HEK293T (cell line): Measurements from ENCODE around the gene ENPP6.

Experiments
- ARNT ChIP-seq: fragments of 450-650 bp; IDR thresholded peaks from 2 replicates; pipeline ENCODE4 v1.6.1; 2017; ENCODE audit warnings: mild to moderate bottlenecking
- ELF4 ChIP-seq: fragments of 450-650 bp; IDR thresholded peaks from 2 replicates; pipeline ENCODE4 v1.6.1; 2017; ENCODE audit warnings: antibody characterized with exemption
- FOXK2 ChIP-seq: fragments of 450-650 bp; IDR thresholded peaks from 2 replicates; pipeline ENCODE4 v1.6.1; 2016; ENCODE audit warnings: mild to moderate bottlenecking
- FOXM1 ChIP-seq: fragments of 450-650 bp; IDR thresholded peaks from 2 replicates; pipeline ENCODE4 v1.6.1; 2017; ENCODE audit warnings: mild to moderate bottlenecking, borderline replicate concordance
- HDGF ChIP-seq: fragments of 450-650 bp; IDR thresholded peaks from 2 replicates; pipeline ENCODE4 v1.6.1; 2017; ENCODE audit warnings: antibody characterized with exemption, borderline replicate concordance
- L3MBTL2 ChIP-seq: fragments of 450-650 bp; conservative IDR thresholded peaks from 2 replicates; pipeline ENCODE4 v1.6.1; 2016; ENCODE audit warnings: mild to moderate bottlenecking
- SP1 ChIP-seq: fragments of 450-650 bp; IDR thresholded peaks from 2 replicates; pipeline ENCODE4 v1.6.1; 2017
- SUZ12 ChIP-seq: fragments of 450-650 bp; IDR thresholded peaks from 2 replicates; pipeline ENCODE4 v1.6.1; 2016; ENCODE audit warnings: mild to moderate bottlenecking
- TARDBP ChIP-seq: fragments of 450-650 bp; IDR thresholded peaks from 2 replicates; pipeline ENCODE4 v1.6.1; 2016
- ZNF384 ChIP-seq: fragments of 450-650 bp; IDR thresholded peaks from 2 replicates; pipeline ENCODE4 v1.6.1; 2016

GRCh38 chr4:184193556-184194525 lies 23.8 kb downstream of the ENPP6 start:
- TF ChIP-seq ZNF384 (no peak), SP1 (no peak), L3MBTL2 (no peak), TARDBP (no peak), ELF4 (no peak), FOXK2 (no peak), ARNT (no peak), SUZ12 (no peak), FOXM1 (no peak), HDGF (no peak)
